ENCODE data around the gene MRPS2. TPM values are rescaled to one million over a fixed set of nuclear protein-coding genes. Genes with fewer than 3 reads are reported as not detected.

Gene MRPS2
- total and polyA plus RNA-seq, 2 of the 4 experiments (the other 2 are of a cell fraction) = 53.1 to 104 TPM

GRCh38 chr9:135552698-135553171, 52.3 kb downstream of the MRPS2 start:
- Histone ChIP-seq H3K4me3 (ENCODE audit: insufficient read depth, low read depth, low read length) (no peak overlapping the region), H4K91ac (ENCODE audit: insufficient read depth, low read depth, low read length) (no peak overlapping the region), H3K4me1 (ENCODE audit: control insufficient read depth, insufficient read depth, low read length) (no peaks in the 10 kb centered on the region), H3K14ac (replicated peaks; ENCODE audit: low read depth, low read length) (no peak overlapping the region), H3K27me3 (ENCODE audit: control insufficient read depth, insufficient read depth, low read length) (no peaks in the 10 kb centered on the region; the same call in 1 of the 2 replicates), H2AK9ac (replicated peaks; ENCODE audit: low read depth, low read length, poor library complexity) (no peak overlapping the region), H3K18ac (ENCODE audit: low read depth, low read length) (no peak overlapping the region), H3K9me3 (ENCODE audit: control insufficient read depth, insufficient read depth, low read length) (no peaks in the 10 kb centered on the region), H3K56ac (ENCODE audit: extremely low read depth, insufficient read depth, low read length) (no peak overlapping the region), H2AK5ac (ENCODE audit: low read depth, low read length) (no peak overlapping the region), H3K23ac (ENCODE audit: low read depth, low read length) (no peak overlapping the region), H3K27ac (ENCODE audit: insufficient read depth, low read length) (no peak overlapping the region), H3K36me3 (ENCODE audit: control insufficient read depth, insufficient read depth, low read length) (no peaks in the 10 kb centered on the region), H4K8ac (ENCODE audit: low read depth in 2 of 2, low read length in 2 of 2) (no peak overlapping the region), H3K9ac (ENCODE audit: low read depth, low read length) (no peak overlapping the region), H2AFZ (replicated peaks; ENCODE audit: low read length, poor library complexity) (no peak overlapping the region), H3K4ac (ENCODE audit: low read depth, low read length) (no peak overlapping the region), H3K4me2 (ENCODE audit: low read depth, low read length) (no peak overlapping the region), H4K20me1 (ENCODE audit: insufficient read depth, low read length) (no peaks in the 10 kb centered on the region), H4K5ac (ENCODE audit: low read depth, low read length) (no peak overlapping the region), H2BK20ac (ENCODE audit: low read depth, low read length) (no peak overlapping the region), H3K79me1 (ENCODE audit: low read depth in 1 of 2, low read length in 2 of 2) (no peaks in the 10 kb centered on the region), H2BK120ac (ENCODE audit: low read depth, low read length) (no peak overlapping the region), H3K9me1 (ENCODE audit: insufficient read depth, low read length) (no peaks in the 10 kb centered on the region), H2BK15ac (ENCODE audit: low read depth, low read length) (no peak overlapping the region), H2BK5ac (ENCODE audit: low read depth, low read length, poor library complexity, severe bottlenecking) (no peak overlapping the region)
- POLR2A ChIA-PET (ENCODE audit: unreplicated experiment) = no interaction called here
- intact Hi-C loops (cut with micrococcal nuclease) = no loop called here
- CTCF ChIA-PET = no interaction called here
- dilution Hi-C loops (cut with HindIII; ENCODE audit: low sequenced_read_pairs, unreplicated experiment) = no loop called here
- ATAC-seq (ENCODE audit: low read depth) (no peak), DNase-seq (no peak)
- BruUV-seq (replicated peaks) = no TSS peak
- in situ Hi-C loops (cut with MboI; ENCODE audit: low sequenced_read_pairs) = no loop called here
- TF ChIP-seq BHLHE40 (IDR thresholded peaks at IDR 0.05; ENCODE audit: low read depth, low read length) (no peak), SMC3 (IDR thresholded peaks at IDR 0.05; ENCODE audit: low read depth, low read length) (no peak), ELK1 (IDR thresholded peaks at IDR 0.05; ENCODE audit: borderline replicate concordance, low read depth, low read length) (no peak), FOS (IDR thresholded peaks at IDR 0.05; ENCODE audit: low read depth, low read length) (no peak), USF2 (IDR thresholded peaks at IDR 0.05; ENCODE audit: low read depth, low read length) (no peak), CEBPB (IDR thresholded peaks at IDR 0.05; ENCODE audit: low read depth, low read length) (no peak), MXI1 (IDR thresholded peaks at IDR 0.05; ENCODE audit: borderline replicate concordance, low read depth, low read length) (no peak), CHD1 (IDR thresholded peaks at IDR 0.05; ENCODE audit: low read depth, low read length) (no peak), NFE2L2 (IDR thresholded peaks at IDR 0.05; ENCODE audit: low read depth, low read length) (no peak), RCOR1 (IDR thresholded peaks at IDR 0.05; ENCODE audit: insufficient replicate concordance, low read length) (no peak), RAD21 (IDR thresholded peaks at IDR 0.05; ENCODE audit: low read length) (no peak), POLR2A (IDR thresholded peaks at IDR 0.05; ENCODE audit: low read depth, low read length) (no peak), MAFK (IDR thresholded peaks at IDR 0.05; ENCODE audit: low read depth, low read length) (no peak)
- 86% methylated on average over 4 of the region's 19 CpGs; no CpG with 5 or more reads in 1 of the 2 experiments for WGBS, 2 experiments (ENCODE audit: extremely low coverage in 2 of 2, insufficient read length in 1 of 2)
